HCT116 (cell line): ENCODE results near the gene TRDN. TPM values are rescaled to one million over a fixed set of nuclear protein-coding genes. Genes with fewer than 3 reads are reported as not detected.

Source experiments
- ATAC-seq: fragments of 200-7000 bp; cut with Tn5 transposase; 2 replicates; pipeline ENCODE4 v1.9.1; 2020; ENCODE audit warnings: mild to moderate bottlenecking, moderate library complexity
- BruUV-seq: library from RNA; stranded (reverse); fragments of 400-500 nt; replicated peaks from 2 replicates; lab custom pipeline; 2021; lab: Mats Ljungman, UMichigan
- CTCF ChIA-PET: fragments of 300-600 bp; sonication (Branson Sonifier 250); formaldehyde crosslinking; loops from one replicate; lab custom pipeline; 2021; ENCODE audit warnings: antibody characterized with exemption; lab: Charles Lee
- POLR2A ChIA-PET: fragments of 300-600, 350-600 bp; sonication (Branson Sonifier 250); formaldehyde crosslinking; loops from one replicate; lab custom pipeline; 2021; ENCODE audit warnings: antibody characterized with exemption; lab: Charles Lee
- RAD21 ChIA-PET, 2 experiments: fragments of 300-600 bp; sonication (Branson Sonifier 250); formaldehyde crosslinking; loops; one replicate each; lab custom pipeline; 2023; ENCODE audit warnings: low total read pairs in 2 of 2; ENCODE audit not compliant: uncharacterized antibody in 2 of 2, unreplicated experiment in 2 of 2, low non-redundant PET in 1 of 2; lab: Charles Lee
- DNase-seq: peaks from one replicate; pipeline ENCODE4 v3.0.0-alpha.2; 2010; ENCODE audit warnings: low read depth, low spot score
- H2AFZ ChIP-seq: fragments of 200-600 bp; shearing (Covaris generic), sonication (generic); 2 replicates; pipeline ENCODE4 v1.6.1; 2017; ENCODE audit warnings: low read depth, mixed run types, mixed read lengths, antibody characterized with exemption, low read length; ENCODE audit not compliant: poor library complexity, severe bottlenecking
- H3K27ac ChIP-seq: 2 replicates; pipeline ENCODE4 v1.5.1; 2012; ENCODE audit warnings: low read depth, low read length
- H3K27me3 ChIP-seq: fragments of 200-600 bp; sonication (generic); 2 replicates; pipeline ENCODE4 v1.6.1; 2016; ENCODE audit warnings: mixed run types, low read length, mixed read lengths; ENCODE audit not compliant: insufficient read depth
- H3K36me3 ChIP-seq, 2 experiments: fragments of 200-500 bp in 1 of 2; fragments of 200-600 bp in 1 of 2; sonication (Bioruptor generic) in 1 of 2; sonication (generic) in 1 of 2; 2 replicates each; pipeline versions ENCODE4 v1.5.1 to v1.6.1; 2014 to 2016; ENCODE audit warnings: low read length in 2 of 2, inconsistent platforms in 1 of 2, mixed read lengths in 1 of 2, mixed run types in 1 of 2; ENCODE audit not compliant: insufficient read depth in 2 of 2, control insufficient read depth in 1 of 2
- H3K4me1 ChIP-seq, 2 experiments: fragments of 200-600 bp in 1 of 2; sonication (generic) in 1 of 2; 2 replicates each; pipeline versions ENCODE4 v1.5.1 to v1.6.1; 2012 to 2017; ENCODE audit warnings: low read length in 2 of 2, inconsistent platforms in 1 of 2, mild to moderate bottlenecking in 1 of 2, mixed read lengths in 1 of 2, mixed run types in 1 of 2, moderate library complexity in 1 of 2; ENCODE audit not compliant: insufficient read depth in 2 of 2, control insufficient read depth in 1 of 2
- H3K4me2 ChIP-seq: fragments of 200-600 bp; sonication (generic); 2 replicates; pipeline ENCODE4 v1.6.1; 2017; ENCODE audit warnings: mixed run types, low read length, mixed read lengths
- H3K4me3 ChIP-seq, 2 experiments: fragments of 200-600 bp in 1 of 2; sonication (generic) in 1 of 2; replicated peaks in 1 of 2; 2 replicates each; pipeline ENCODE4 v1.5.1; 2011 to 2016; ENCODE audit warnings: low read length in 2 of 2, control low read depth in 1 of 2, low read depth in 1 of 2, mild to moderate bottlenecking in 1 of 2, mixed read lengths in 1 of 2, mixed run types in 1 of 2
- H3K79me2 ChIP-seq: fragments of 200-600 bp; sonication (generic); 2 replicates; pipeline ENCODE4 v1.6.1; 2017; ENCODE audit warnings: mild to moderate bottlenecking, mixed run types, low read length, moderate library complexity, mixed read lengths; ENCODE audit not compliant: insufficient read depth
- H3K9ac ChIP-seq: fragments of 200-600 bp; sonication (generic); 2 replicates; pipeline ENCODE4 v1.6.1; 2016; ENCODE audit warnings: low read length, mixed read lengths
- H3K9me2 ChIP-seq: fragments of 200-600 bp; sonication (generic), shearing (Covaris generic); 2 replicates; pipeline ENCODE4 v1.6.1; 2017; ENCODE audit warnings: mixed run types, mild to moderate bottlenecking, moderate library complexity; ENCODE audit not compliant: insufficient read depth
- H3K9me3 ChIP-seq, 2 experiments: fragments of 200-500 bp in 1 of 2; fragments of 200-600 bp in 1 of 2; sonication (Bioruptor generic) in 1 of 2; sonication (generic) in 1 of 2; 2 replicates each; pipeline ENCODE4 v1.6.1; 2014 to 2017; ENCODE audit warnings: low read length in 2 of 2, mixed read lengths in 2 of 2, inconsistent platforms in 1 of 2, low read depth in 1 of 2, mild to moderate bottlenecking in 1 of 2, mixed run types in 1 of 2, moderate library complexity in 1 of 2; ENCODE audit not compliant: control insufficient read depth in 1 of 2, insufficient read depth in 1 of 2
- H4K20me1 ChIP-seq: fragments of 200-600 bp; sonication (generic), shearing (Covaris generic); 2 replicates; pipeline ENCODE4 v1.6.1; 2017; ENCODE audit warnings: mixed run types, mild to moderate bottlenecking, moderate library complexity; ENCODE audit not compliant: insufficient read depth
- ATF3 ChIP-seq: IDR thresholded peaks from 2 replicates; pipeline ENCODE4 v1.6.1; 2012
- CEBPB ChIP-seq: IDR thresholded peaks from 2 replicates; pipeline ENCODE4 v1.6.1; 2012; ENCODE audit warnings: low read depth
- CTCF ChIP-seq, 3 experiments: fragments of 200-600 bp in 1 of 3; sonication (generic) in 1 of 3; IDR thresholded peaks in 2 of 3; conservative IDR thresholded peaks in 1 of 3; 2 replicates each; pipeline ENCODE4 v1.5.1; 2012 to 2017; ENCODE audit warnings: low read depth in 2 of 3, low read length in 2 of 3, antibody characterized with exemption in 1 of 3, borderline replicate concordance in 1 of 3, control low read depth in 1 of 3, mild to moderate bottlenecking in 1 of 3, mixed read lengths in 1 of 3, mixed run types in 1 of 3, moderate library complexity in 1 of 3; ENCODE audit not compliant: insufficient read depth in 1 of 3
- EGR1 ChIP-seq: IDR thresholded peaks from 2 replicates; pipeline ENCODE4 v1.6.1; 2012; ENCODE audit warnings: low read depth
- ELF1 ChIP-seq: IDR thresholded peaks from 2 replicates; pipeline ENCODE4 v1.6.1; 2012; ENCODE audit warnings: low read depth, borderline replicate concordance
- EZH2 ChIP-seq: fragments of 200-600 bp; sonication (generic); IDR thresholded peaks from 2 replicates; pipeline ENCODE4 v1.6.1; 2017; ENCODE audit warnings: antibody characterized with exemption, mixed run types
- FOSL1 ChIP-seq: IDR thresholded peaks from 2 replicates; pipeline ENCODE4 v1.6.1; 2012; ENCODE audit warnings: low read depth
- JUND ChIP-seq: IDR thresholded peaks from 2 replicates; pipeline ENCODE4 v1.6.1; 2012
- MAX ChIP-seq: IDR thresholded peaks from 2 replicates; pipeline ENCODE4 v1.6.1; 2012
- POLR2A ChIP-seq: IDR thresholded peaks from 2 replicates; pipeline ENCODE4 v1.7.0; 2011; ENCODE audit warnings: borderline replicate concordance; ENCODE audit not compliant: insufficient read depth, insufficient read length; ENCODE audit errors: extremely low read depth
- POLR2AphosphoS5 ChIP-seq: IDR thresholded peaks from 2 replicates; pipeline ENCODE4 v1.6.1; 2011; ENCODE audit warnings: mild to moderate bottlenecking, low read depth, low read length, moderate library complexity
- SP1 ChIP-seq: IDR thresholded peaks from 2 replicates; pipeline ENCODE4 v1.6.1; 2012; ENCODE audit warnings: low read depth
- TCF7L2 ChIP-seq: IDR thresholded peaks from 2 replicates; pipeline ENCODE4 v1.7.0; 2011; ENCODE audit warnings: borderline replicate concordance, inconsistent platforms; ENCODE audit not compliant: insufficient read depth, insufficient read length; ENCODE audit errors: extremely low read depth
- ZBTB33 ChIP-seq: IDR thresholded peaks from 2 replicates; pipeline ENCODE4 v1.6.1; 2011; ENCODE audit warnings: mild to moderate bottlenecking, low read length, moderate library complexity; ENCODE audit not compliant: insufficient replicate concordance; ENCODE audit errors: extremely low read depth
- ZFX ChIP-seq: fragments of 450-650 bp; IDR thresholded peaks from 2 replicates; pipeline ENCODE4 v1.6.1; 2017
- ZNF274 ChIP-seq: fragments of 200-500 bp; sonication (Bioruptor generic); IDR thresholded peaks from 2 replicates; pipeline ENCODE4 v1.6.1; 2014; ENCODE audit warnings: mild to moderate bottlenecking, low read depth, low read length, inconsistent platforms
- intact Hi-C: fragments of 100-400 bp; cut with micrococcal nuclease; formaldehyde crosslinking; loops from 2 replicates; pipeline ENCODE4 v1.10.0; 2022
- total RNA-seq: library from RNA; stranded (reverse); gene quantifications from one replicate; pipeline ENCODE4 v1.2.1, GENCODE V29; 2021; ENCODE audit not compliant: unreplicated experiment

TRDN gene
- total RNA-seq, 1 experiment from 2014 or later, result not detected

- H3K4me1 ChIP-seq, result no peaks in the 10 kb centered on the region
- CTCF ChIA-PET, result no interaction called here
Observed at GRCh38 chr6:123589973-123590372, 46.8 kb downstream of the TRDN start.

More at GRCh38 chr6:123589973-123590372, 46.8 kb downstream of the TRDN start:
- ATAC-seq, result no peak
- Histone ChIP-seq H3K4me2 (no peak overlapping the region), H2AFZ (no peak overlapping the region), H3K4me3 (no peak overlapping the region), H3K9me3 (no peaks in the 10 kb centered on the region), H4K20me1 (no peaks in the 10 kb centered on the region), H3K27ac (no peak overlapping the region), H3K9ac (no peak overlapping the region), H3K79me2 (no peaks in the 10 kb centered on the region), H3K36me3 (no peaks in the 10 kb centered on the region; a peak in 1 of 4 replicates), H3K9me2 (no peaks in the 10 kb centered on the region)
- ChIA-PET POLR2A (no interaction called here), RAD21 (no interaction called here)
- intact Hi-C loops, result no loop called here
- no peak for DNase-seq
- TF ChIP-seq TCF7L2, result no peak
- no peak for TF ChIP-seq EZH2
- no peak for TF ChIP-seq CTCF (IDR thresholded peaks at IDR 0.05 in 2 of 3, conservative IDR thresholded peaks at IDR 0.05 in 1 of 3; ENCODE audit: borderline replicate concordance in 1 of 3, insufficient read depth in 1 of 3, low read depth in 2 of 3, low read length in 2 of 3)
- no peak for TF ChIP-seq SP1
- no peak for TF ChIP-seq POLR2AphosphoS5
- TF ChIP-seq ELF1, result no peak
- TF ChIP-seq MAX, result no peak
- no peak for TF ChIP-seq ZFX
- no peak for TF ChIP-seq POLR2A
- no peak for TF ChIP-seq CEBPB
- TF ChIP-seq ZBTB33, result no peak
- no peak for TF ChIP-seq ATF3
- TF ChIP-seq JUND, result no peak
- no peak for TF ChIP-seq ZNF274
- no peak for TF ChIP-seq FOSL1
- no peak for TF ChIP-seq EGR1
- TF ChIP-seq, all 23 proteins: peak for 0
- peaks cover 9% of the 10 kb centered on the region; the same call in 1 of the 2 replicates for H3K27me3 ChIP-seq
- no TSS peak for BruUV-seq
